ENCODE data around the gene ISCA1.

Gene ISCA1

GRCh38 chr9:86301686-86302085 lies 19.3 kb upstream of the ISCA1 start:
- no peak for TF ChIP-seq GATA3 (IDR thresholded peaks at IDR 0.05; ENCODE audit: low read depth, low read length)
- TF ChIP-seq GATA2 (IDR thresholded peaks at IDR 0.05; ENCODE audit: low read depth, low read length) = no peak

- no peak for TF ChIP-seq GATA3 (IDR thresholded peaks at IDR 0.05; ENCODE audit: low read depth, low read length)
- no peak for TF ChIP-seq GATA2 (IDR thresholded peaks at IDR 0.05; ENCODE audit: low read depth, low read length)
These were observed 18.4 kb upstream of the ISCA1 start for GRCh38 chr9:86300701-86301100.

- TF ChIP-seq GATA2 (IDR thresholded peaks at IDR 0.05; ENCODE audit: low read depth, low read length) (no peak), GATA3 (IDR thresholded peaks at IDR 0.05; ENCODE audit: low read depth, low read length) (no peak)
These were observed 16.5 kb upstream of the ISCA1 start for GRCh38 chr9:86298873-86299272.

GRCh38 chr9:86288499-86289198 lies 6.3 kb upstream of the ISCA1 start:
- TF ChIP-seq GATA2 (IDR thresholded peaks at IDR 0.05; ENCODE audit: low read depth, low read length) (no peak), GATA3 (IDR thresholded peaks at IDR 0.05; ENCODE audit: low read depth, low read length) (no peak)

GRCh38 chr9:86287013-86287412 lies 4.7 kb upstream of the ISCA1 start:
- TF ChIP-seq GATA2 (IDR thresholded peaks at IDR 0.05; ENCODE audit: low read depth, low read length) (no peak), GATA3 (IDR thresholded peaks at IDR 0.05; ENCODE audit: low read depth, low read length) (no peak)

- TF ChIP-seq GATA3 (IDR thresholded peaks at IDR 0.05; ENCODE audit: low read depth, low read length) = no peak
These were observed 3.9 kb upstream of the ISCA1 start for GRCh38 chr9:86286278-86286677.

- TF ChIP-seq GATA3 (IDR thresholded peaks at IDR 0.05; ENCODE audit: low read depth, low read length) = no peak
These were observed 2.9 kb upstream of the ISCA1 start for GRCh38 chr9:86285261-86285660.

- TF ChIP-seq GATA3 (IDR thresholded peaks at IDR 0.05; ENCODE audit: low read depth, low read length) = no peak
- no peak for TF ChIP-seq GATA2 (IDR thresholded peaks at IDR 0.05; ENCODE audit: low read depth, low read length)
These were observed 719 bp upstream of the ISCA1 start for GRCh38 chr9:86282979-86283535.

- TF ChIP-seq GATA2 (IDR thresholded peaks at IDR 0.05; ENCODE audit: low read depth, low read length) (no peak), GATA3 (IDR thresholded peaks at IDR 0.05; ENCODE audit: low read depth, low read length) (no peak)
These were observed 703 bp downstream of the ISCA1 start for GRCh38 chr9:86281593-86282076.

- TF ChIP-seq GATA2 (IDR thresholded peaks at IDR 0.05; ENCODE audit: low read depth, low read length) (no peak), GATA3 (IDR thresholded peaks at IDR 0.05; ENCODE audit: low read depth, low read length) (no peak)
These were observed 1.8 kb downstream of the ISCA1 start for GRCh38 chr9:86280580-86280979.

GRCh38 chr9:86279839-86280238 lies 2.5 kb downstream of the ISCA1 start:
- TF ChIP-seq GATA2 (IDR thresholded peaks at IDR 0.05; ENCODE audit: low read depth, low read length) (no peak), GATA3 (IDR thresholded peaks at IDR 0.05; ENCODE audit: low read depth, low read length) (no peak)

GRCh38 chr9:86277072-86277471 lies 5.3 kb downstream of the ISCA1 start:
- TF ChIP-seq GATA3 (IDR thresholded peaks at IDR 0.05; ENCODE audit: low read depth, low read length) (no peak), GATA2 (IDR thresholded peaks at IDR 0.05; ENCODE audit: low read depth, low read length) (no peak)

- TF ChIP-seq GATA3 (IDR thresholded peaks at IDR 0.05; ENCODE audit: low read depth, low read length) (no peak), GATA2 (IDR thresholded peaks at IDR 0.05; ENCODE audit: low read depth, low read length) (no peak)
These were observed 6.4 kb downstream of the ISCA1 start for GRCh38 chr9:86275962-86276361.

- TF ChIP-seq GATA3 (IDR thresholded peaks at IDR 0.05; ENCODE audit: low read depth, low read length) = no peak
- TF ChIP-seq GATA2 (IDR thresholded peaks at IDR 0.05; ENCODE audit: low read depth, low read length) = no peak
These were observed 7.3 kb downstream of the ISCA1 start for GRCh38 chr9:86274821-86275643.

- TF ChIP-seq GATA2 (IDR thresholded peaks at IDR 0.05; ENCODE audit: low read depth, low read length) (no peak), GATA3 (IDR thresholded peaks at IDR 0.05; ENCODE audit: low read depth, low read length) (no peak)
These were observed 10.1 kb downstream of the ISCA1 start for GRCh38 chr9:86272221-86272620.
